Spleen (tissue), 7 donors: ENCODE results near the gene EHBP1.

Experiments used
- CTCF ChIP-seq, 11 experiments: fragments of 200-600 bp in 7 of 11; fragments of 450-650 bp in 4 of 11; sonication (generic) in 4 of 11; IDR thresholded peaks in 8 of 11; conservative IDR thresholded peaks in 3 of 11; 1 replicate in 7 of 11; 2 replicates in 4 of 11; pipeline versions ENCODE4 v1.4.0 to v1.8.0; 2016 to 2021; ENCODE audit warnings: antibody characterized with exemption in 11 of 11, inconsistent platforms in 4 of 11, mild to moderate bottlenecking in 1 of 11
- POLR2AphosphoS5 ChIP-seq, 3 donors: sonication (generic); formaldehyde crosslinking; IDR thresholded peaks; one replicate each; pipeline ENCODE4 v1.5.1; 2017; ENCODE audit warnings: antibody characterized with exemption in 3 of 3
- donor health status: DM: no; HTN: no; CAD: no; lungs with moderate emphysema.
- donor health status: DM: no; HTN: no; CAD: no.
- donor health status: DM: no; HTN: no; CAD: no.

DNA sequence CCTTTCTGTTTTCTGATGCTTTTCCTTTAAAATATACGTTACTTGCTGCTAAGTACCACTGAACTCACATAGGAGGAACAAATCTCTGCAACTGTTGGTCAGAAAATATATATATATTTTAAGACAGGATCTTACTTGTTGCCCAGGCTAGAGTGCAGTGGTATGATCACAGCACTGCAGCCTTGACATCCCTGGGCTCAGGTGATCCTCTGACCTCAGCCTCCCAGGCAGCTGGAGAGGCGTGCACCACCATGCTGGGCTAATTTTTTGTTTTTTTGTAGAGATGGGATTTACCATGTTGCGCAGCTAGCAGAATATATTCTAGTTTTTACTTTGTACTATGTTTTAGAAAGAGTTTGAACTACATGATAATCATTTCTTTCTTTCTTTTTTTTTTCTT lies 51.5 kb downstream of the EHBP1 start:
- TF ChIP-seq CTCF (IDR thresholded peaks at IDR 0.05 in 8 of 11, conservative IDR thresholded peaks at IDR 0.05 in 3 of 11) (no peak), POLR2AphosphoS5 (IDR thresholded peaks at IDR 0.05) (no peak)
